Erythroblast (primary cell): ENCODE data around the gene SHISAL1.

Source experiments
- GATA1 ChIP-seq: IDR thresholded peaks from 2 replicates; pipeline ENCODE4 v1.6.1; 2011; ENCODE audit warnings: low read depth, mild to moderate bottlenecking, control low read depth, low read length, moderate library complexity
- POLR2A ChIP-seq: IDR thresholded peaks from 2 replicates; pipeline ENCODE4 v1.6.1; 2011; ENCODE audit warnings: mild to moderate bottlenecking, low read length

GRCh38 chr22:44268431-44269116 is 44.2 kb downstream of the SHISAL1 start:
- TF ChIP-seq POLR2A (no peak), GATA1 (no peak)
